Heart left ventricle (tissue), 13 donors: Measurements from ENCODE around the gene PTPRM.

Experiments used
- CTCF ChIP-seq, 12 donors: fragments of 200-600 bp; sonication (generic) in 4 of 12; IDR thresholded peaks; one replicate each; pipeline versions ENCODE4 v1.5.0 to v1.8.0; 2018 to 2022; ENCODE audit warnings: antibody characterized with exemption in 12 of 12, mild to moderate bottlenecking in 5 of 12
- POLR2A ChIP-seq, 2 donors: fragments of 450-650 bp; IDR thresholded peaks; one replicate each; pipeline ENCODE4 v1.6.1; 2017; ENCODE audit warnings: antibody characterized with exemption in 2 of 2, mild to moderate bottlenecking in 2 of 2, moderate library complexity in 2 of 2
- donor health status: ischemic (EF 13 %, LVEDD 7.1; RV severe dilation, severe dysfunction).
- donor health status: DM: no; HTN: yes; CAD: no.
- donor health status: DM: no; HTN: no; CAD: no.
- donor health status: ischemic (EF 25% LVEDD 6.9; RV normal size, moderate dysfunction).
- donor health status: ischemic (EF 25% LVEDD 5.7; RV mildly dilated, moderate dysfunction).
- donor health status: ischemic (EF 35%, LVEDD 5.7; RV mildly dilated, moderate dysfunction).
- donor health status: nonischemic (EF 11% LVEDD 7.7; RV severe dilation, severe dysfunction).
- donor health status: DM: yes; HTN: yes; CAD: no.
- donor health status: PGD.
- donor health status: ischemic (EF 29% LVEDD 5.4; RV normal size, mild dysfunction).
- donor health status: nonischemic (EF 23%, LVEDD 6.1; RV moderate dilation, normal function).

- TF ChIP-seq POLR2A (IDR thresholded peaks at IDR 0.05) (no peak), CTCF (IDR thresholded peaks at IDR 0.05) (no peak)
Observed at GRCh38 chr18:7821784-7822183, 254.7 kb downstream of the PTPRM start.
